Transverse colon (tissue), 3 donors: Measurements from ENCODE around the gene ZNF423.

Source experiments
- POLR2A ChIP-seq: fragments of 450-650 bp; IDR thresholded peaks from one replicate; pipeline ENCODE4 v1.6.1; 2016; ENCODE audit warnings: antibody characterized with exemption, mild to moderate bottlenecking, moderate library complexity
- TF ChIP-seq, protein P1 (sequence below), 5 experiments: fragments of 200-600 bp in 3 of 5; fragments of 450-650 bp in 2 of 5; sonication (generic) in 3 of 5; IDR thresholded peaks; 1 replicate in 2 of 5; 2 replicates in 3 of 5; pipeline ENCODE4 v1.5.1; 2016 to 2017; ENCODE audit warnings: antibody characterized with exemption in 5 of 5, inconsistent platforms in 3 of 5, mild to moderate bottlenecking in 2 of 5, moderate library complexity in 1 of 5

DNA sequence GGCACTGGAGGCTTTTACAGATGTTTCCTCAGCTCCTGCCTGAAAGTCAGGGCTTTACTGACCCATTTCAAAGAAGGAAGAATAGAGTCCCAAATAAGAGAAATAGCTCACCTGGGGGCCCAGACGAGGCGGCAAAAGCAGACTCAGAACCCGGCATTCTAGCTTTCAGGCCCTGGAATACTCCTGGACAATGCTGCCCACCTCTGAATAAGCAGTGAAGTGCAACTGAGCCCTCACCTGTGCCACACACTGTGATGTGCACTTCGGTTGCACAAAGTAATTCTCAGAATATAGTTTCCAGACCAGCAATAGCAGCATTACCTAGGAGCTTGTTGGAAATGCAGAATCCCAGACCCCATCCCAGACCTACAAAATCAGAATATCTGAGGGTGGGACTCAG is 54.6 kb downstream of the ZNF423 start:
- TF ChIP-seq, protein P1, sequence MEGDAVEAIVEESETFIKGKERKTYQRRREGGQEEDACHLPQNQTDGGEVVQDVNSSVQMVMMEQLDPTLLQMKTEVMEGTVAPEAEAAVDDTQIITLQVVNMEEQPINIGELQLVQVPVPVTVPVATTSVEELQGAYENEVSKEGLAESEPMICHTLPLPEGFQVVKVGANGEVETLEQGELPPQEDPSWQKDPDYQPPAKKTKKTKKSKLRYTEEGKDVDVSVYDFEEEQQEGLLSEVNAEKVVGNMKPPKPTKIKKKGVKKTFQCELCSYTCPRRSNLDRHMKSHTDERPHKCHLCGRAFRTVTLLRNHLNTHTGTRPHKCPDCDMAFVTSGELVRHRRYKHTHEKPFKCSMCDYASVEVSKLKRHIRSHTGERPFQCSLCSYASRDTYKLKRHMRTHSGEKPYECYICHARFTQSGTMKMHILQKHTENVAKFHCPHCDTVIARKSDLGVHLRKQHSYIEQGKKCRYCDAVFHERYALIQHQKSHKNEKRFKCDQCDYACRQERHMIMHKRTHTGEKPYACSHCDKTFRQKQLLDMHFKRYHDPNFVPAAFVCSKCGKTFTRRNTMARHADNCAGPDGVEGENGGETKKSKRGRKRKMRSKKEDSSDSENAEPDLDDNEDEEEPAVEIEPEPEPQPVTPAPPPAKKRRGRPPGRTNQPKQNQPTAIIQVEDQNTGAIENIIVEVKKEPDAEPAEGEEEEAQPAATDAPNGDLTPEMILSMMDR (IDR thresholded peaks at IDR 0.05): no peak
- TF ChIP-seq POLR2A: no peak
